GM19324 (cell line): ENCODE measurements around the gene DDIT4.
"Not testable (repeated sequence)": the region's sequence is repeated elsewhere in the genome, so short reads cannot be mapped to it uniquely, and the experiment has no call there.

ENCODE experiments used
- ATAC-seq: cut with Tn5 transposase; IDR thresholded peaks from one replicate; pipeline ENCODE4 v1.9.1; 2021; ENCODE audit warnings: mild to moderate bottlenecking, moderate library complexity; ENCODE audit not compliant: unreplicated experiment, low FRiP score

DDIT4 gene

GRCh38 chr10:72273410-72274212 lies at the start of gene DDIT4:
Gene DDIT4 (plus strand): TSS chr10:72273924. CDS start chr10:72274217, 293 bp downstream.
- ATAC-seq, result peak; percentile 87

GRCh38 chr10:72224191-72224590 lies 49.5 kb upstream of the DDIT4 start:
- not testable (repeated sequence) for ATAC-seq

GRCh38 chr10:72226418-72227027 lies 47.2 kb upstream of the DDIT4 start:
- no peak for ATAC-seq

- no peak for ATAC-seq
These were observed 45.9 kb upstream of the DDIT4 start for GRCh38 chr10:72227826-72228225.

GRCh38 chr10:72228318-72228751 lies 45.4 kb upstream of the DDIT4 start:
- ATAC-seq, result no peak

- ATAC-seq, result no peak
These were observed 44.2 kb upstream of the DDIT4 start for GRCh38 chr10:72229261-72230251.

- ATAC-seq, result no peak
These were observed 40.1 kb upstream of the DDIT4 start for GRCh38 chr10:72233621-72234020.

- ATAC-seq, result no peak
These were observed 39.1 kb upstream of the DDIT4 start for GRCh38 chr10:72234560-72235095.

GRCh38 chr10:72235544-72236279 lies 38.0 kb upstream of the DDIT4 start:
- no peak for ATAC-seq

- no peak for ATAC-seq
These were observed 35.1 kb upstream of the DDIT4 start for GRCh38 chr10:72238392-72239175.

- no peak for ATAC-seq
These were observed 34.3 kb upstream of the DDIT4 start for GRCh38 chr10:72239409-72239808.

- ATAC-seq, result no peak
These were observed 33.4 kb upstream of the DDIT4 start for GRCh38 chr10:72240371-72240770.

GRCh38 chr10:72241691-72242252 lies 32.0 kb upstream of the DDIT4 start:
- ATAC-seq, result no peak

GRCh38 chr10:72242675-72243074 lies 31.0 kb upstream of the DDIT4 start:
- no peak for ATAC-seq

GRCh38 chr10:72243822-72244437 lies 29.8 kb upstream of the DDIT4 start:
- ATAC-seq, result no peak

- ATAC-seq, result no peak
These were observed 29.1 kb upstream of the DDIT4 start for GRCh38 chr10:72244573-72245038.

GRCh38 chr10:72245949-72246525 lies 27.7 kb upstream of the DDIT4 start:
- no peak for ATAC-seq
